WERI-Rb-1 (cell line): ENCODE measurements around the gene ZGPAT.

Source experiments
- DNase-seq: peaks from one replicate; pipeline ENCODE4 v3.0.0-alpha.2; 2020
- H3K27ac ChIP-seq: fragments of 250-450 bp; sonication (Bioruptor Pico); 2 replicates; pipeline ENCODE4 v1.5.1; 2020; ENCODE audit warnings: mild to moderate bottlenecking, moderate library complexity
- H3K27me3 ChIP-seq: fragments of 250-450 bp; sonication (Bioruptor Pico); 2 replicates; pipeline ENCODE4 v1.5.1; 2021; ENCODE audit warnings: mild to moderate bottlenecking, low read depth, moderate library complexity; ENCODE audit not compliant: insufficient read depth, severe bottlenecking
- H3K36me3 ChIP-seq: fragments of 250-450 bp; sonication (Bioruptor Pico); 2 replicates; pipeline ENCODE4 v1.5.1; 2020; ENCODE audit warnings: mild to moderate bottlenecking, moderate library complexity
- H3K4me3 ChIP-seq: 2 replicates; pipeline ENCODE4 v1.5.1; 2011; ENCODE audit warnings: low read depth, mild to moderate bottlenecking, control low read depth, low read length
- H3K9me3 ChIP-seq: fragments of 250-450 bp; sonication (Bioruptor Pico); 2 replicates; pipeline ENCODE4 v1.5.1; 2021; ENCODE audit warnings: mild to moderate bottlenecking, moderate library complexity; ENCODE audit not compliant: severe bottlenecking
- TF ChIP-seq, protein P1 (sequence below): IDR thresholded peaks from 2 replicates; pipeline ENCODE4 v1.5.1; 2011; ENCODE audit warnings: low read depth, mild to moderate bottlenecking, control low read depth, inconsistent platforms, low read length

Gene ZGPAT

GRCh38 chr20:63740070-63740626 is 32.3 kb downstream of the ZGPAT start:
- H3K27me3 ChIP-seq = no peaks in the 10 kb centered on the region
- peak overlapping the region; percentile 78 for H3K27ac ChIP-seq
- peaks cover 26% of the 10 kb centered on the region for H3K36me3 ChIP-seq
- TF ChIP-seq, protein P1, sequence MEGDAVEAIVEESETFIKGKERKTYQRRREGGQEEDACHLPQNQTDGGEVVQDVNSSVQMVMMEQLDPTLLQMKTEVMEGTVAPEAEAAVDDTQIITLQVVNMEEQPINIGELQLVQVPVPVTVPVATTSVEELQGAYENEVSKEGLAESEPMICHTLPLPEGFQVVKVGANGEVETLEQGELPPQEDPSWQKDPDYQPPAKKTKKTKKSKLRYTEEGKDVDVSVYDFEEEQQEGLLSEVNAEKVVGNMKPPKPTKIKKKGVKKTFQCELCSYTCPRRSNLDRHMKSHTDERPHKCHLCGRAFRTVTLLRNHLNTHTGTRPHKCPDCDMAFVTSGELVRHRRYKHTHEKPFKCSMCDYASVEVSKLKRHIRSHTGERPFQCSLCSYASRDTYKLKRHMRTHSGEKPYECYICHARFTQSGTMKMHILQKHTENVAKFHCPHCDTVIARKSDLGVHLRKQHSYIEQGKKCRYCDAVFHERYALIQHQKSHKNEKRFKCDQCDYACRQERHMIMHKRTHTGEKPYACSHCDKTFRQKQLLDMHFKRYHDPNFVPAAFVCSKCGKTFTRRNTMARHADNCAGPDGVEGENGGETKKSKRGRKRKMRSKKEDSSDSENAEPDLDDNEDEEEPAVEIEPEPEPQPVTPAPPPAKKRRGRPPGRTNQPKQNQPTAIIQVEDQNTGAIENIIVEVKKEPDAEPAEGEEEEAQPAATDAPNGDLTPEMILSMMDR = no peak
- H3K4me3 ChIP-seq = peak overlapping the region; percentile 69
- no peak for DNase-seq
- H3K9me3 ChIP-seq = no peaks in the 10 kb centered on the region

DNA sequence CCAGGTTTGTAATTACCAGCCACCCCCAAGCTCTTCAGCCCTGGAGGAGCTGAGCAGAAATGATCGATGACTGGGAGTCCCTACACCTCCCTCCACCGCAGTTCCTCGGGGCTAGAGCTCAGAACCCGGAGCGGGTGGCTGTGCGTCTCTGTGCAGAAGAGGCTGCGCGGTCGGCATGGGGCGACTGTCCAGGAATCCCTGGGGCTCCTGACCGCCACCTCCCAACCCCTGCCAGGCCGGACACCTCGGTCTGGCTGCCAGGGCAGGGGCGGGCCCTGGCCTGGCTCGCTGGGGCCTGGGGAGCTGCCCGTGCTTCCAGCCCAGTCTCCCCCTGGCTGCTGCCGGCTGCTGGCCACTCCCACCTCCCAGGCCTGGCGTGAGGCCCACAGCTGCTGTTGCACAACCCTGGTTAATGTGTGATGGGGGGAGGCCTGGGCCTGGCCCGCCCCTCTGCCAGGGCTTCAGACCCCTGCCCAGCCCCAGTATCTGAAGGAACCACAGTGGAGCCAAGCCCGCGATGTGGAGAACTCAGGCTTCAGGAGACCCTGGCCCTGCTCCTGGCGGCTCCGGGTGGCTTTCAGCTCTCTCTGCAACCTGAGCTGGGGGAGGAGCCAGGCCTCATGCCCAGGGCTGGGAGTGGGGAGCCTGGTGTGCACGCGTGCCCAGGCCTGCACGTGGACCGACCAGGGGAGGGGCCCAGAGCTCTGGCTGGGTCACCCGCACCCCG is 33.0 kb downstream of the ZGPAT start:
- no peaks in the 10 kb centered on the region for H3K27me3 ChIP-seq
- TF ChIP-seq, protein P1 = no peak
- DNase-seq = peak; percentile 53
- H3K9me3 ChIP-seq = no peaks in the 10 kb centered on the region
- H3K4me3 ChIP-seq = peak overlapping the region; percentile 69
- peaks cover 20% of the 10 kb centered on the region for H3K36me3 ChIP-seq
- H3K27ac ChIP-seq = peak overlapping the region; percentile 78

- H3K36me3 ChIP-seq = peaks cover 15% of the 10 kb centered on the region
- TF ChIP-seq, protein P1 = no peak
- no peak for DNase-seq
- no peaks in the 10 kb centered on the region for H3K27me3 ChIP-seq
- peak overlapping the region; percentile 69 for H3K4me3 ChIP-seq
- H3K9me3 ChIP-seq = no peaks in the 10 kb centered on the region
- peak overlapping the region; percentile 78 for H3K27ac ChIP-seq
These were observed 33.5 kb downstream of the ZGPAT start for GRCh38 chr20:63741354-63741675.

DNA sequence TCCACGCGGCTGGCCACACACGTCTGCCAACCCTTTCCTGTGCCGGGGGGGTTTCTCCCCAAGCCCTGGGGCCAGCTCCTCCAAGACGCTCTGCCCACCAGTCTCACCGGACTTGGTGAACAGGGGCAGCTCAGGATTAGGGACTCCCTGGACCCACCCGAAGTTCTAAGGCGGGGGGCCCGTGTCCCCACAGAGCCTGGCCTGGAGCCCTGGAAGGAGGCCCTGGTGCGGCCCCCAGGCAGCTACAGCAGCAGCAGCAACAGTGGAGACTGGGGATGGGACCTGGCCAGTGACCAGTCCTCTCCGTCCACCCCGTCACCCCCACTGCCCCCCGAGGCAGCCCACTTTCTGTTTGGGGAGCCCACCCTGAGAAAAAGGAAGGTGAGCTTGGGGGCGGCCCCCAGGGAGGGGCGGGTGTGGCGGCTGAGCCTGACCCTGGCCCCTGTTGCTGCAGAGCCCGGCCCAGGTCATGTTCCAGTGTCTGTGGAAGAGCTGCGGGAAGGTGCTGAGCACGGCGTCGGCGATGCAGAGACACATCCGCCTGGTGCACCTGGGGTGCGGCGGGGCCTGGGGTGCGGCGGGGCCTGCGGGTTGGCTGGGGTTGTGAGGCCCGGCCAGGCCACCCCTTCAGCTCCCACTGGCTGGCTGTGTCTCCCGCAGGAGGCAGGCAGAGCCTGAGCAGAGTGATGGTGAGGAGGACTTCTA is 34.0 kb downstream of the ZGPAT start:
- Histone ChIP-seq H3K36me3 (peaks cover 10% of the 10 kb centered on the region), H3K27ac (peak overlapping the region; percentile 78), H3K27me3 (no peaks in the 10 kb centered on the region), H3K9me3 (no peaks in the 10 kb centered on the region), H3K4me3 (no peak overlapping the region)
- no peak for DNase-seq
- TF ChIP-seq, protein P1 = no peak

DNA sequence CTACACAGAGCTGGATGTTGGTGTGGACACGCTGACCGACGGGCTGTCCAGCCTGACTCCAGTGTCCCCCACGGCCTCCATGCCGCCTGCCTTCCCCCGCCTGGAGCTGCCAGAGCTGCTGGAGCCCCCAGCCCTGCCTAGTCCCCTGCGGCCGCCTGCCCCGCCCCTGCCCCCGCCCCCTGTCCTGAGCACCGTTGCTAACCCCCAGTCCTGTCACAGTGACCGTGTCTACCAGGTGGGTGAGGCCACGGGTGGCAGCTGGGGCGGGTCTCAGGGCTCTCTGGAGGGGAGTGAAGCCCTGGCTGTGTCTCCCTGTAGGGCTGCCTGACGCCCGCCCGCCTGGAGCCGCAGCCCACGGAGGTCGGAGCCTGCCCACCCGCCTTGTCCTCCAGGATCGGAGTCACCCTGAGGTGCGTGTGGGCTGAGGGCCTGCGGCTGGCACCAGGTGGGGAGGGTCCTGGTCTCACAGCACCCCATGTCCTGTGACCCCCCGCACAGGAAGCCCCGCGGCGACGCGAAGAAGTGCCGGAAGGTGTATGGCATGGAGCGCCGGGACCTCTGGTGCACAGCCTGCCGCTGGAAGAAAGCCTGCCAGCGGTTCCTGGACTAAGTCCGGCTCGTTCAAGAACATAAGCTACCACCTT is 34.7 kb downstream of the ZGPAT start:
- Histone ChIP-seq H3K4me3 (no peak overlapping the region), H3K9me3 (no peaks in the 10 kb centered on the region), H3K36me3 (peaks cover 7% of the 10 kb centered on the region), H3K27me3 (no peaks in the 10 kb centered on the region), H3K27ac (no peak overlapping the region)
- no peak for DNase-seq
- TF ChIP-seq, protein P1 = no peak
